Stimulated activated CD8-positive, alpha-beta memory T cell treated with anti-CD3 and anti-CD28 coated beads, Interleukin-7, amount 100 ng/mL, for 48 hours (primary cell): ENCODE results near the gene ZNF280B.

Source experiments
- DNase-seq, 2 donors: peaks; one replicate each; pipeline ENCODE4 v3.0.0-alpha.2; 2020; ENCODE audit warnings: low read depth in 1 of 2; ENCODE audit errors: extremely low read depth in 1 of 2

ZNF280B gene

GRCh38 chr22:22508274-22509176 lies at the start of gene ZNF280B:
Gene ZNF280B (minus strand): TSS chr22:22508742. CDS start chr22:22489398, 19,344 bp downstream.
- peak; percentile 70 to 73 for DNase-seq

GRCh38 chr22:22556995-22557925 lies 48.7 kb upstream of the ZNF280B start:
- DNase-seq = no peak

- no peak for DNase-seq
These were observed 48.0 kb upstream of the ZNF280B start for GRCh38 chr22:22556578-22556977.

GRCh38 chr22:22555596-22555995 lies 47.1 kb upstream of the ZNF280B start:
- DNase-seq = no peak

- no peak for DNase-seq
These were observed 46.2 kb upstream of the ZNF280B start for GRCh38 chr22:22554587-22555284.

GRCh38 chr22:22553735-22554586 lies 45.4 kb upstream of the ZNF280B start:
- no peak for DNase-seq

GRCh38 chr22:22553141-22553540 lies 44.6 kb upstream of the ZNF280B start:
- no peak for DNase-seq

GRCh38 chr22:22552630-22553029 lies 44.1 kb upstream of the ZNF280B start:
- no peak for DNase-seq

GRCh38 chr22:22550789-22551434 lies 42.4 kb upstream of the ZNF280B start:
- no peak for DNase-seq

- no peak for DNase-seq
These were observed 40.4 kb upstream of the ZNF280B start for GRCh38 chr22:22548910-22549309.

- DNase-seq = no peak
These were observed 39.8 kb upstream of the ZNF280B start for GRCh38 chr22:22548317-22548716.

GRCh38 chr22:22547692-22548300 lies 39.3 kb upstream of the ZNF280B start:
- no peak for DNase-seq

GRCh38 chr22:22547226-22547625 lies 38.7 kb upstream of the ZNF280B start:
- DNase-seq = no peak

- no peak for DNase-seq
These were observed 37.9 kb upstream of the ZNF280B start for GRCh38 chr22:22546490-22546889.

GRCh38 chr22:22545084-22545483 lies 36.5 kb upstream of the ZNF280B start:
- DNase-seq = no peak

GRCh38 chr22:22538226-22538989 lies 29.9 kb upstream of the ZNF280B start:
- DNase-seq = no peak

- no peak for DNase-seq
These were observed 28.4 kb upstream of the ZNF280B start for GRCh38 chr22:22536916-22537315.

GRCh38 chr22:22536515-22536914 lies 28.0 kb upstream of the ZNF280B start:
- DNase-seq = no peak
